Karpas-422 (cell line): ENCODE data around the gene ZNF445. TPM values are rescaled to one million over a fixed set of nuclear protein-coding genes. Genes with fewer than 3 reads are reported as not detected.
"Not testable (repeated sequence)": the region's sequence is repeated elsewhere in the genome, so short reads cannot be mapped to it uniquely, and the experiment has no call there.

ENCODE experiments used
- DNase-seq: peaks from one replicate; pipeline ENCODE4 v3.0.0-alpha.2; 2015
- H2AFZ ChIP-seq: fragments of 200-600 bp; sonication (generic); 2 replicates; pipeline ENCODE4 v1.6.1; 2014; ENCODE audit warnings: antibody characterized with exemption, low read length, mixed read lengths
- H3K27ac ChIP-seq: fragments of 200-600 bp; sonication (generic); 2 replicates; pipeline ENCODE4 v1.5.1; 2014; ENCODE audit warnings: mild to moderate bottlenecking, low read length, moderate library complexity
- H3K27me3 ChIP-seq: fragments of 200-600 bp; sonication (generic); 2 replicates; pipeline ENCODE4 v1.6.1; 2014; ENCODE audit warnings: low read length, mixed read lengths
- H3K36me3 ChIP-seq: fragments of 200-600 bp; sonication (generic); 2 replicates; pipeline ENCODE4 v1.6.1; 2014; ENCODE audit warnings: low read length, mixed read lengths; ENCODE audit not compliant: insufficient read depth
- H3K4me1 ChIP-seq: fragments of 200-600 bp; sonication (generic); 2 replicates; pipeline ENCODE4 v1.6.1; 2014; ENCODE audit warnings: mild to moderate bottlenecking, low read length, mixed read lengths
- H3K4me2 ChIP-seq: fragments of 200-600 bp; sonication (generic); 2 replicates; pipeline ENCODE4 v1.6.1; 2014; ENCODE audit warnings: low read length, low read depth, mild to moderate bottlenecking; ENCODE audit not compliant: poor library complexity, severe bottlenecking
- H3K4me3 ChIP-seq: fragments of 200-600 bp; sonication (generic); 2 replicates; pipeline ENCODE4 v1.5.1; 2014; ENCODE audit warnings: mild to moderate bottlenecking, antibody characterized with exemption, low read length, mixed read lengths
- H3K79me2 ChIP-seq: fragments of 200-600 bp; sonication (generic); 2 replicates; pipeline ENCODE4 v1.6.1; 2014; ENCODE audit warnings: mild to moderate bottlenecking, low read length, mixed read lengths
- H3K9ac ChIP-seq: fragments of 200-600 bp; sonication (generic); 2 replicates; pipeline ENCODE4 v1.6.0; 2014; ENCODE audit warnings: low read length
- H3K9me2 ChIP-seq: fragments of 200-600 bp; sonication (generic), shearing (Covaris generic); replicated peaks from 2 replicates; pipeline ENCODE4 v1.6.0; 2014; ENCODE audit warnings: mild to moderate bottlenecking, low read length, moderate library complexity; ENCODE audit not compliant: insufficient read depth
- H3K9me3 ChIP-seq: fragments of 300-700, 200-600 bp; sonication (generic); 2 replicates; pipeline ENCODE4 v1.6.1; 2014; ENCODE audit warnings: low read length, mixed read lengths
- H4K20me1 ChIP-seq: fragments of 200-600 bp; sonication (generic); 2 replicates; pipeline ENCODE4 v1.6.1; 2014; ENCODE audit warnings: mild to moderate bottlenecking, antibody characterized with exemption, low read length, low read depth; ENCODE audit not compliant: insufficient read depth
- total RNA-seq: library from RNA; depleted of rRNA; stranded (reverse); fragments of >200 nt; shearing (Covaris generic); gene quantifications from 2 replicates; pipeline ENCODE4 v1.2.3, GENCODE V29; 2014; ENCODE audit warnings: low replicate concordance

The ZNF445 gene
- total RNA-seq, 1 experiment from 2014 or later = 9.8 TPM

GRCh38 chr3:44474886-44475285 lies 2.6 kb downstream of the ZNF445 start:
- H3K27me3 ChIP-seq, H3K9me3 ChIP-seq, H3K9ac ChIP-seq, H4K20me1 ChIP-seq, H3K27ac ChIP-seq, H3K4me3 ChIP-seq, H3K4me2 ChIP-seq, H2AFZ ChIP-seq, DNase-seq, H3K36me3 ChIP-seq, H3K9me2 ChIP-seq: not testable (repeated sequence)
- Histone ChIP-seq H3K79me2 (peaks cover 72% of the 10 kb centered on the region), H3K4me1 (peaks cover 54% of the 10 kb centered on the region)

- H3K4me2 ChIP-seq = no peak overlapping the region
- H3K9ac ChIP-seq = no peak overlapping the region
- no peak overlapping the region for H3K4me3 ChIP-seq
- no peaks in the 10 kb centered on the region for H3K9me2 ChIP-seq
- peaks cover 7% of the 10 kb centered on the region; the same call in 1 of the 2 replicates for H3K36me3 ChIP-seq
- DNase-seq = no peak
- H3K4me1 ChIP-seq = peaks cover 39% of the 10 kb centered on the region
- no peaks in the 10 kb centered on the region for H3K9me3 ChIP-seq
- H3K79me2 ChIP-seq = peaks cover 89% of the 10 kb centered on the region
- no peak overlapping the region for H3K27ac ChIP-seq
- H3K27me3 ChIP-seq = no peaks in the 10 kb centered on the region
- no peaks in the 10 kb centered on the region for H4K20me1 ChIP-seq
- H2AFZ ChIP-seq = no peak overlapping the region
These were observed 7.0 kb downstream of the ZNF445 start for GRCh38 chr3:44470430-44470829.

GRCh38 chr3:44469914-44470313 lies 7.6 kb downstream of the ZNF445 start:
- Histone ChIP-seq H3K27me3 (no peaks in the 10 kb centered on the region), H4K20me1 (no peaks in the 10 kb centered on the region), H3K4me2 (no peak overlapping the region), H3K36me3 (peaks cover 7% of the 10 kb centered on the region; the same call in 1 of the 2 replicates), H3K9ac (no peak overlapping the region), H3K9me2 (no peaks in the 10 kb centered on the region), H3K9me3 (no peaks in the 10 kb centered on the region), H3K4me1 (peaks cover 39% of the 10 kb centered on the region), H3K4me3 (no peak overlapping the region), H3K79me2 (peaks cover 87% of the 10 kb centered on the region), H3K27ac (no peak overlapping the region), H2AFZ (no peak overlapping the region)
- DNase-seq = no peak

- Histone ChIP-seq H3K79me2 (peaks cover 84% of the 10 kb centered on the region), H3K9me3 (no peaks in the 10 kb centered on the region)
These were observed 8.6 kb downstream of the ZNF445 start for GRCh38 chr3:44468572-44469520.

GRCh38 chr3:44468099-44468537 lies 9.4 kb downstream of the ZNF445 start:
- H3K27me3 ChIP-seq, H3K9ac ChIP-seq, H2AFZ ChIP-seq, H4K20me1 ChIP-seq, H3K4me2 ChIP-seq, H3K4me3 ChIP-seq, H3K9me3 ChIP-seq, H3K27ac ChIP-seq, H3K9me2 ChIP-seq, DNase-seq: not testable (repeated sequence)
- Histone ChIP-seq H3K4me1 (peaks cover 28% of the 10 kb centered on the region), H3K79me2 (peaks cover 79% of the 10 kb centered on the region), H3K36me3 (peaks cover 12% of the 10 kb centered on the region; the same call in 1 of the 2 replicates)

More at GRCh38 chr3:44468572-44469520, 8.6 kb downstream of the ZNF445 start:
- Histone ChIP-seq H2AFZ (no peak overlapping the region), H3K9me2 (no peaks in the 10 kb centered on the region), H3K27ac (no peak overlapping the region), H3K4me1 (peaks cover 33% of the 10 kb centered on the region), H3K4me3 (no peak overlapping the region), H3K36me3 (peaks cover 12% of the 10 kb centered on the region; the same call in 1 of the 2 replicates), H3K4me2 (no peak overlapping the region), H3K9ac (no peak overlapping the region), H4K20me1 (no peaks in the 10 kb centered on the region), H3K27me3 (no peaks in the 10 kb centered on the region)
- no peak for DNase-seq

GRCh38 chr3:44467241-44467640 lies 10.2 kb downstream of the ZNF445 start:
- H3K4me3 ChIP-seq = no peak overlapping the region
- DNase-seq = no peak
- no peak overlapping the region for H3K9ac ChIP-seq
- no peak overlapping the region for H2AFZ ChIP-seq
- H3K79me2 ChIP-seq = peaks cover 70% of the 10 kb centered on the region
- H3K36me3 ChIP-seq = peaks cover 12% of the 10 kb centered on the region; the same call in 1 of the 2 replicates
- no peak overlapping the region for H3K4me2 ChIP-seq
- no peaks in the 10 kb centered on the region for H3K27me3 ChIP-seq
- no peaks in the 10 kb centered on the region for H3K9me2 ChIP-seq
- no peaks in the 10 kb centered on the region for H3K9me3 ChIP-seq
- H4K20me1 ChIP-seq = no peaks in the 10 kb centered on the region
- no peak overlapping the region for H3K27ac ChIP-seq
- H3K4me1 ChIP-seq = peaks cover 19% of the 10 kb centered on the region

- H3K9ac ChIP-seq, H3K9me2 ChIP-seq, H3K9me3 ChIP-seq, H3K4me3 ChIP-seq, H3K27ac ChIP-seq, H3K4me2 ChIP-seq, H3K4me1 ChIP-seq, H3K27me3 ChIP-seq, H4K20me1 ChIP-seq, H2AFZ ChIP-seq, DNase-seq: not testable (repeated sequence)
- peaks cover 56% of the 10 kb centered on the region for H3K79me2 ChIP-seq
- H3K36me3 ChIP-seq = peaks cover 14% of the 10 kb centered on the region; the same call in 1 of the 2 replicates
These were observed 12.6 kb downstream of the ZNF445 start for GRCh38 chr3:44464920-44465319.

- no peaks in the 10 kb centered on the region for H3K4me1 ChIP-seq
- H3K9me3 ChIP-seq = no peaks in the 10 kb centered on the region
- H3K4me2 ChIP-seq = no peak overlapping the region
- peaks cover 56% of the 10 kb centered on the region for H3K79me2 ChIP-seq
- no peak overlapping the region for H3K4me3 ChIP-seq
- no peak overlapping the region for H3K9ac ChIP-seq
- DNase-seq = no peak
- H4K20me1 ChIP-seq = no peaks in the 10 kb centered on the region
- H3K36me3 ChIP-seq = peaks cover 14% of the 10 kb centered on the region; the same call in 1 of the 2 replicates
- no peak overlapping the region for H3K27ac ChIP-seq
- H2AFZ ChIP-seq = no peak overlapping the region
- H3K9me2 ChIP-seq = no peaks in the 10 kb centered on the region
- H3K27me3 ChIP-seq = no peaks in the 10 kb centered on the region
These were observed 13.0 kb downstream of the ZNF445 start for GRCh38 chr3:44464509-44464908.
